ENCODE measurements around the gene ZCCHC17.

The ZCCHC17 gene

DNA sequence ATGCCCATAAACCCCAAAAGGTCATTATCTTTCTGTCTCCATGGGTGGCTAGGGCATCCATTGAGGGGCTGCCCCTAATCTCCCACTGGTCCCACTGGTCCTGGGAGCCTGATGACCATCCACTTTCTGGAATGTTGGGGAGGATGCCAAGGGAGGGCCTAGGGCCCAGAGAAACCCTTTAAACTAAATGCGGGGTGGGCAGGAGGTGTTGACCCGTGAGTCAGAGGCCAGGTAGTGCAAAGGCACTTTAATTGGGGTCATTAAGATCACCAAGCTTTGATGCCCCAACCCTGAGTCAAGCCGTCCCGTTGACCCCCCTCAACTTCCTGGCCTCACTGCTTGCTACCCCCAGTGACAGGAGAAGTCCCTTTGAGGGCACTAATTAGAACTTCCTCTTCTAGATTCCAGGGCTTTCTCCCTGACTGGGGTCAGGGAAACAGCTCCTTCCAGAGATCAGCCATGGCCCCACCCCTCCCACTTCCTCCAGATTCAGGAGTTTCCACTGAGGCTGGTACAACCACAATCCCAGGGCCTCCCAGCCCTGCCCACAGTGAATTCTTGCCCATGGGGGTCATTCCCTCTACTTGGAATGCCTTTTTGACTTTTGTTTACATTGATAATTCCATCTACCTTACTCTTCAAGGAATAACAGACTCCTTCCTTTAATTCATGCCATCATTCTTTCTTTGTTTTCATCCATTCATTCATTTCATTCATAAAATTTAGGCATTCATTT lies 100.7 kb downstream of the ZCCHC17 start:
- no peak for DNase-seq

DNA sequence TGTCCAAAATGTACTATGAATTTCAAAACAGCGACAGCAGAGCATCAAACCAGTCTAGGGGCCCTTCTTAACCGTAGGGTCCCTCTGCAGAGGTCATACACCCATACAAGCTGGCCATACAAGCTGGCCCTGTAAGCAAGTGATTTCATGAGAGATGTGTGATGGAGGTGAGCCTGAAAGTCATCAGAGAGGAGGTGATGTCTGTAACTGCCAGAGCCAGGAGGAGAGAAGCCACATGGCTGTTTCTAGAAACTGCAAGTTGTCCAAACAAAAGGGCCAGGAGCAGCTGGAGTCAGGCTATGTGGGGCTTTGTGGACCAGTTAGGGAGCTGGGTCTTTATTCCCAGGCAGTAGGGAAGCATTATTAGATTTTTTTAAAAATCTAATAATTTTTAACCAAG lies 101.4 kb downstream of the ZCCHC17 start:
- no peak for DNase-seq

DNA sequence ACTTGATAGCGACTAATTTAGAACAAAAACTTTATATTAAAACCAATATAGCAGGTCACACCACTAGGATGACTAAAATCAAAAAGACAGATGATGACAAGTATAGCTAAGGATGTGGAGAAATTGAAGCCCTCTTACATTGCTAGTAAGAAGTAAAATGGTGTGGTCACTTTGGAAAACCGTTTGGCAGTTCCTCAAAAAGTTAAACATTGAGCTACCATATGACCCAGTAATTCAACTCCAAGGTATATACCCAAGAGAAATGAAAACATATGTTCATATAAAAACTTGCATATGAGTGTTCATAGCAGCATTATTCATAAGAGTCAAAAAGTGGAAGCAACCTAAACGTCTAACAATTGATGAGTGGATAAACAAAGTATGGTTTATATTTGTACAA lies 103.1 kb downstream of the ZCCHC17 start:
- DNase-seq, result no peak

DNA sequence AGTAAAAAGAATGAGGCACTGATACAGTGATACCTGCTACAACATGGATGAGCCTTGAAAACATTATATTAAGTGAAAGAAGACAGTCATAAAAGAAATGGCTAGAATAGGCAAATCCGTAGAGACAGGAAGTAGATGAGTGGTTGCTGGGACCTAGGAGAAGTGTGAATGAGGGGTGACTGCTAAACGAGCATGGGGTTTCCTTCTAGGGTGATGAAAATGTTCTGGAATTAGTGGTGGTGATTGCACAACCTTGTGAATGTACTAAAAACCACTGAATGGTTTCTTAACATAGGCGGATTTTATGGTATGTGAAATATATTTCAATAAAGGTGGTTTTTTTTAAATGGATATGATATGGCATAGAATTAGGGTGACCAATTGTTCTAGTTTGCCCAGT lies 103.6 kb downstream of the ZCCHC17 start:
- no peak for DNase-seq

DNA sequence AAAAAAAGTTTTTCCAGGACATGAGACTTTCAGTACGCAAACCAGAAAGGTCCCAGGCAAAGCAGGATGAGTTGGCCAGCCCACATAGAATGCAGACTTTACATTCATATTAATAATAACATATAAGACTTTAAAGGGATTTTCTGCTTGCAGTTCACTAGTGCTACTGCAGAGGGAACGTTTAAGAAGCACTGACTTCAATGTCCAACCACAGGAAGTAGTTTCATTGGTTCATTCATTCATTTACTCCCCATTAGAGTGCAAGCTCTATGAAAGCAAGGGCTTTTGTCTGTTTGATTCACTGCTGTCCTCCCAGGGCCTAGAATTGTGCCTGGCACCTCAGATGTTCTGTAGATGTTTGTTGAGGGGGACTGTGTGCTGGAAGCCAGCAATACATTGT lies 104.4 kb downstream of the ZCCHC17 start:
- DNase-seq, result no peak

DNA sequence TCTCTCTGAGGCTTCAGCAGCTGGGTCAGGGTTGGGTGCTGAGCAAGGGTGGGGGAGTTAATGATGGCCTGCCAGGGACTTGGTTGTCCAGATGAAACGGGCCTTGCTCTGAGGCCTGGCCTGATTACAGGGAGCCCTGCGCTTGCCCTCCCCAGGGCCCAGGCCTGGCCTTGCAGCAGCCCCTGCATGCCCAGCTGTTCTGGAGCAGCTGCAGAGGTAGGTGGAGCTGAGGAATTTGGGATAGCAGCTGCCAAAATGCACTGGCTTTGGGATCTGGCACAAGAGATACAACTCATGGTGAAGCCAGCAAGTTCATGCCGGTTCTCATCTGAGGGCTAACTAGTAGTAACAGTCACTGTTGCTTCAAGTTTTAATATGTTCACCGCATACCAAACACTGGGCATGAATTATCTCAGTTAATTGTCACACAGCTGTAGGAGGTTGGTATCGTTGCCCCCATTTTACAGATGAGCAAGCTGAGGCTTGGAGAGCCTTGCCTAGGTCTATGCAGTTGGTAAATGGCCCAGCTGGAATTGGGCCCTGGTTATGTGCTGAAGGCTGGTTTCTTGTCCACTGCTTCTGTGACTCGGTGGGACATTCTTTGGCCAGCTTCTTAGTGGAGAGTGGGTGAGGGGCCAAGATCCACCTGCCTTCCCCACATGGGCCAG lies 108.9 kb downstream of the ZCCHC17 start:
- no peak for DNase-seq

DNA sequence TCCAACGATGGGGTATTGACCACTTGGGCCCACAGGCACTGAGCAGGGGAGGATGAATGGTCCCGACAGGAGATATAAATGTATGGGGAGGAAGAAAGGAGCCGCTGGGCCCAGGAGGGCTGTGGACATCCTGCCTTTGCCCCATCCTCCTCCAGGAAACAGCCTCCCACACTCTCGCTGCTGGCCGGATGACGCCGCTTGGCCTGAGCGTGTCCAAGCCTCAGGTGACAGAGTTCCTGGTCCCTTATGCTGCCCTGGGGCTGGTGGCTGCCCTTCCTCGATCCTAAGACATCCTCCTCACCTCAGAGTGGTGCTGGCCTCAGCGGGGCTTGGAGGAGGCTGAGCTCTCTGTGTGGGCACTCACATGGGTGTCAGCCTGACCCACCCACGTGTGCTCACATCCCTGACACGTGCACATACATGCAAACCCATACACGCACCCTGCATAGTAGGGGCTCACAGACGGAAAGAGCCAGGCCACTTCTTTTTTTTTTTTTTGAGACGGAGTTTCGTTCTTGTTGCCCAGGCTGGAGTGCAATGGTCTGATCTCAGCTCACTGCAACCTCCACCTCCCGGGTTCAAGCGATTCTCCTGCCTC lies 110.3 kb downstream of the ZCCHC17 start:
- no peak for DNase-seq

DNA sequence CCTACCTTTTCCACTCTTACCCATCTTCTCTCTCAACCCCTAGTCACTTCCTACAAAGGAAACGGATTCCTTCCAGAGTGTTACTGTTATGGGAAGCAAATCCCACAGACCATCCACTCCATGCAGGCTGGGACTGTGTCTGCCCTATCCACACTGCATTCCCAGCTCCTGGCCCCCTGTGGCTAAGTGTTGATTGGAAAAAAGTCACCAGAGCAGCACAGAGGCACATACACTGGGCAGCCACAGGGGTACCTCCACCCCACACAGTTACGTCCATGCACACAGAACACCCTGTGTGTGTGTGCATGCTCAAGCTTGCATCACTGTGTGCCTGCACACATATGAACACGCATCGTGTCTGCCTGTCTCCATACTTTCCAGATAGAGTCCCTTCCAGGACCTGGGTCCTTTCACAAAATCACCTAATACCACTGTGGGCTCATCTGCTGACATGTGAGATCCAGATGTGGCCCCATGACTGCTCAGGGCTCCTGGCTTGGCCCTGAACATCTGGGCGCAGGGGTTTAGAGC lies 112.0 kb downstream of the ZCCHC17 start:
- no peak for DNase-seq

DNA sequence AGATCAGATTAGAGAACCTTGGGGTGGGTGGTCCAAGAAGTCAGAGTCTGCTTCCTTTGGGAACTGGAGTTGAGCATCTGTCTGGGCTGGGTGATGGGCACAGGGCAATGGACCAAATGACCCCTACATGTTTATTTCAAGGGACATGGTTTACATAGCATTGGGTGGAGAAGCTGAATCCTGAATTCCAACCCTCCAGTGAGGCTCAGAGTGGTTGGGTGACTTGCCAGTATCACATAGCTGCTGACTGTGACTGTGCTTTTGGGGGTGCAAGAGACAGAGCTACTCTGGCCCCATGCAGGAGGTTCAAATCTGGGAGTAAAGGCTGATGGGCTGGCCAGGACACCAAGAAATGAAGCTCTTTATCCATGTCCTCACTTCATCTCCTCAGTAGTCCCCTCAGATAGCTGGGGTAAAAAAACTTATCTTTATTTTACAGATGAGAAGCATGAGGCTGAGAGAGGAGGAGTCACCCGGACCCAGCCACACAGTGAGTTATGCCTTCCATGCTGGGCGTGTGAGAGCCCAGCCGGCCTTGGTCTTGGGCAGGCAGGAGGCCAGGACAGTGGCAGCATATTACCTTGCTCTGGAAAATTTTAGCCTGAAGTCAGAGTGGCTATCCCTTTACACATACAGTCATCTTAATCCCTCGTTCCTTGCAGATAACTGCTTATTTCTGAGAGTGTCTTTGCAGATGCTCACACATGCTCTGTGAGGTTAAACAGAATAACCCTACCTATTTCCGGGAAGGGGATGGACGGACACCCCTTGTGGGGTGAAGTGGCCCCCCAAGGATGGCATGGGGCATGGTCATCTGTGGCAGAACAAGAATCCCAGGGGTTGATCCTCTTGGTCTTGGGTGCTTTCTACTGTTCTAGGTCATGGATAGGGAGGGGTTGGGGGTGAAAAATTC lies 113.4 kb downstream of the ZCCHC17 start:
- DNase-seq, result no peak

DNA sequence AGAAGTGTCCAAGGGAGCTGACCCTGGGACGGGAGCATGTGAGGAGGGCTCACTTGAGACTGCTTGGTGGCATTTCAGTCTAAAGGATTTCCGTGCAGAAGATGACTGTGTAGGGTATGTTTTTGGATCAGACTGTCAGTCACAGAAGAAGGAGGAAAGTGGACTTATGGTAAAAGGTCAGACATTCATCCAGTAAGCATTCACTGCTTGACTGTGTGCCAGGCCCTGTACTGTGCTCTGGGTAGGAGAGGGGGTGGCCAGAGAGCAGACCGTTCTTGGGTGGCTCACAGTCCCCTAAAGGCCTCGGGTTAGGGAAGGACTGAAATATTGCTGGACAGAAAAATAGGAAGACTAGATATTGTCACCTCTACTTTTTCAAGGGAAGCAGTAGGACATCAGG lies 114.0 kb downstream of the ZCCHC17 start:
- DNase-seq, result no peak

DNA sequence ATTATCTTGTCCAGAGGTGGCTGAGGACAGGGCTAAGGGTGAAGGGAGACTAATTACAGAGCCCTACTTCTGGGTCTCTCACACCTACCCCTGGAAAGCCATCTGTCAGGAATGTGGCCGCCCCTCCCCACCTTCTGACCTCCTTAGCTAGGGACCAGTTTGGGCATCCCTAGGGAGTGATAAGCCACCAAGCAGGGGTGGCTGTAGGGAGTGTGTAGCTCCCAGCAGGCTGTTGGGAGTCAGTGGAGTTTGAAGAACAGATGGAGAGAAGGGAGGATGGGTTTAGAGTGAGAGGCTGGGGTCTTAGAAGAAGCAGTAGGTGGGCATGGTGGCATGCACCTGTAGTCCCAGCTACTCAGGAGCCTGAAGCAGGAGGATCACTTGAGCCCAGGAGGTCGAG lies 115.4 kb downstream of the ZCCHC17 start:
- no peak for DNase-seq

DNA sequence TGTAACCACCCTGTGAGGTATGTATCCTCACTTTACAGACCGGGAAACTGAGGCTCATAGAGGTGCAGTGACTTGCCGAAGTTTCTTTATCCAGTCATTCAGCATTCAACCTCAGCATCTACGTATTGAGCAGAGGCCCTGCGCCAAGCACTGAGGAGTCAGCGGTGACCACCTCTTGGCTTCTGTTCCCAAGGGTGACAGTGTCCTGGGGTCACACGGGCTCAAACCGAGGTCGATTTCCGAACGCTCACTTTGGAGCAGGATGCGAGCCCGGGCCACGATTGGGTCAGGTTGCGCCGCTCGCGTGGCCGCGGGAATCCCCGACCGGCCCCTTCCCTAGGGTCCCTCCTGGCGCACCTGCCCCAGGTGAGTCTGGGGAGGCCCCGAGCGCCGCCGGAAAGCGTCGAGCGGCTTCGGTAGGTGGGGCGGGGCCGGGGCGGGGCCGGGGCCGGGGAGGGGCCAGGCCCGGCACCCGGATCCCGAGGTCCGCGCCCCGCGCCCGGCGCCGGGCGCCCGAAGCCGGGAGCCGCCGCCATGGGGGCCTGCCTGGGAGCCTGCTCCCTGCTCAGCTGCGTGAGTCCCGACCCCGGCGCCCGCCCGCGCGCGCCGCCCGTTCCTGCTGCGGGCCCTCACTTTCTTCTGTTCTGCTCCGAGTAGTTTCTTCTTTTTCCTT lies 116.0 kb downstream of the ZCCHC17 start, which contains the start of gene SERINC2:
Gene SERINC2 (plus strand): TSS at position 482 of the 673 bp plus-strand sequence. CDS start 53 bp downstream, at position 535.
- DNase-seq, result peak; percentile 47

DNA sequence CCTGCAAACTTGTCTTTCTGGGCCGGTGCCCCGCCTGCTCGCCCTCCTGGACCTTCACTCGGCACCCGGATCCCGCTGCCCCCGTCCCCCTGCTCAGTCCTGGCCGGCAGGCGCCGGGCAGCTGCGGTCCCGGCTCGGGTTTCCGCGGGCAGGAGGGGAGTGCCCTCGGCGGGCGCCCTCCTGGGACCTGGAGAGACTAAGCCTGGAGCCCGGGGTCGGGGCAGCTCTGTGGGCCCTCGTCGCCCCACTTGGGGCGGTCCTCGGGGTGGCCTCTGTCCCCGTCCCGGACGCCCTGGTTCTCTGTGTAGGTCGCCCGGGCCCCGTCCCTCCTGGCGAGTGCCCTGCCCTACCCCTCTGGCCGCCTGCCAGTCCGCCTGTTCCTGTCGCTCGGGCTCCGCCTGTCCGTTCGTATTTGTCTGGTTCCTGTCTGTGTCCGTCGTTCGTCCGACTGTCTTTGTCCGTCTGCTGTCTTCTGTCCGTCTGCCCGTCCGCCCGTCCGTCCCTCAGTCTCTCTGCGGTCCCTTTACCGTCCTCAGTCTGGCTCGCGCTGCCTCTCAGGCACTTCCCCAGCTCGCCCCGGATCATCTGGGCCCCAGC lies 116.7 kb downstream of the ZCCHC17 start:
- peak; percentile 11 for DNase-seq
